HL-60 (cell line): Measurements from ENCODE around the gene PTPDC1.

Experiments used
- DNase-seq, 2 experiments: peaks; one replicate each; pipeline ENCODE4 v3.0.0-alpha.2; 2010 to 2020; ENCODE audit warnings: low read depth in 1 of 2, low spot score in 1 of 2
- H3K27ac ChIP-seq: fragments of 250-450 bp; sonication (Bioruptor Pico); replicated peaks from 2 replicates; pipeline ENCODE4 v1.5.1; 2020; ENCODE audit warnings: mild to moderate bottlenecking, moderate library complexity
- H3K27me3 ChIP-seq: fragments of 250-450 bp; sonication (Bioruptor Pico); 2 replicates; pipeline ENCODE4 v1.5.1; 2021; ENCODE audit warnings: mild to moderate bottlenecking, moderate library complexity; ENCODE audit not compliant: insufficient read depth, poor library complexity, severe bottlenecking
- H3K4me3 ChIP-seq: replicated peaks from 2 replicates; pipeline ENCODE4 v1.5.1; 2011; ENCODE audit warnings: mild to moderate bottlenecking, control low read depth, low read length; ENCODE audit not compliant: insufficient read depth
- CTCF ChIP-seq: IDR thresholded peaks from one replicate; pipeline ENCODE4 v1.5.1; 2011; ENCODE audit warnings: low read length, control low read depth, inconsistent platforms; ENCODE audit not compliant: insufficient read depth
- GABPA ChIP-seq: IDR thresholded peaks from 2 replicates; pipeline ENCODE4 v1.6.1; 2012; ENCODE audit warnings: low read depth
- POLR2AphosphoS5 ChIP-seq: IDR thresholded peaks from 2 replicates; pipeline ENCODE4 v1.6.1; 2012; ENCODE audit warnings: low read depth
- REST ChIP-seq: IDR thresholded peaks from 2 replicates; pipeline ENCODE4 v1.6.1; 2012; ENCODE audit warnings: low read depth; ENCODE audit not compliant: insufficient replicate concordance
- SPI1 ChIP-seq: IDR thresholded peaks from 2 replicates; pipeline ENCODE4 v1.6.1; 2012; ENCODE audit warnings: low read depth, mild to moderate bottlenecking, borderline replicate concordance

Gene PTPDC1

GRCh38 chr9:94078086-94078485 lies 6.2 kb upstream of the PTPDC1 start:
- Histone ChIP-seq H3K27ac (no peak overlapping the region), H3K4me3 (no peak overlapping the region), H3K27me3 (no peaks in the 10 kb centered on the region)
- TF ChIP-seq POLR2AphosphoS5 (no peak), SPI1 (no peak), REST (no peak), GABPA (no peak), CTCF (no peak)
- no peak for DNase-seq

- H3K27me3 ChIP-seq: no peaks in the 10 kb centered on the region
- H3K4me3 ChIP-seq: no peak overlapping the region
- H3K27ac ChIP-seq: no peak overlapping the region
- TF ChIP-seq SPI1 (no peak), POLR2AphosphoS5 (no peak), CTCF (no peak), REST (no peak), GABPA (no peak)
- DNase-seq: no peak
These were observed 5.0 kb upstream of the PTPDC1 start for GRCh38 chr9:94079236-94079635.

GRCh38 chr9:94080249-94080648 lies 4.0 kb upstream of the PTPDC1 start:
- no peaks in the 10 kb centered on the region for H3K27me3 ChIP-seq
- no peak overlapping the region for H3K4me3 ChIP-seq
- TF ChIP-seq GABPA (no peak), POLR2AphosphoS5 (no peak), SPI1 (no peak), CTCF (no peak), REST (no peak)
- no peak overlapping the region for H3K27ac ChIP-seq
- no peak for DNase-seq
